HepG2 (cell line): ENCODE measurements around the gene SYMPK. TPM values are rescaled to one million over a fixed set of nuclear protein-coding genes. Genes with fewer than 3 reads are reported as not detected.

Source experiments
- ATAC-seq: fragments of 200-7000 bp; cut with Tn5 transposase; 3 replicates; pipeline ENCODE4 v1.9.1; 2020; ENCODE audit warnings: mild to moderate bottlenecking, moderate library complexity
- BruUV-seq: library from RNA; stranded (reverse); fragments of 400-500 nt; replicated peaks from 2 replicates; lab custom pipeline; 2021; lab: Mats Ljungman, UMichigan
- CTCF ChIA-PET: fragments of 300-600 bp; formaldehyde crosslinking; extraction: SDS; loops from one replicate; lab custom pipeline; 2021; ENCODE audit warnings: low total read pairs, inconsistent platforms, low intra/inter-chr PET ratio; lab: Yijun Ruan, JAX
- POLR2A ChIA-PET: fragments of 350-600 bp; sonication (Branson Sonifier 250); formaldehyde crosslinking; loops from one replicate; lab custom pipeline; 2020; ENCODE audit warnings: antibody characterized with exemption, inconsistent platforms; lab: Yijun Ruan, JAX
- DNase-seq: peaks from one replicate; pipeline ENCODE4 v3.0.0-alpha.2; 2015; ENCODE audit warnings: low spot score
- FAIRE-seq: peaks from 3 replicates; lab custom pipeline; 2011; peaks lifted over from hg19 to GRCh38; lab: Jason Lieb, UNC
- H2AFZ ChIP-seq: one replicate; pipeline ENCODE4 v1.6.1; 2011; ENCODE audit warnings: low read length, inconsistent platforms
- H3K27ac ChIP-seq: fragments of 300-600 bp; 3 replicates; pipeline ENCODE4 v1.8.0; 2011; ENCODE audit warnings: mixed run types, mild to moderate bottlenecking, mixed read lengths, low read length, inconsistent platforms; ENCODE audit not compliant: insufficient read depth; ENCODE audit errors: extremely low read length
- H3K27me3 ChIP-seq, 2 experiments: fragments of 200-600 bp in 1 of 2; 2 replicates in 1 of 2; 3 replicates in 1 of 2; pipeline versions ENCODE4 v1.6.0 to v1.8.0; 2011; ENCODE audit warnings: low read length in 2 of 2, mild to moderate bottlenecking in 2 of 2, moderate library complexity in 2 of 2, inconsistent platforms in 1 of 2; ENCODE audit not compliant: insufficient read depth in 2 of 2, control insufficient read depth in 1 of 2
- H3K36me3 ChIP-seq, 2 experiments: fragments of 200-600 bp in 1 of 2; replicated peaks in 1 of 2; 2 replicates in 1 of 2; 3 replicates in 1 of 2; pipeline versions ENCODE4 v1.5.1 to v1.8.0; 2011; ENCODE audit warnings: low read length in 2 of 2, inconsistent platforms in 1 of 2; ENCODE audit not compliant: insufficient read depth in 2 of 2, control insufficient read depth in 1 of 2
- H3K4me1 ChIP-seq: 2 replicates; pipeline ENCODE4 v1.5.1; 2012; ENCODE audit warnings: low read length, inconsistent platforms; ENCODE audit not compliant: insufficient read depth
- H3K4me2 ChIP-seq: 2 replicates; pipeline ENCODE4 v1.6.0; 2011; ENCODE audit warnings: low read depth, low read length, inconsistent platforms
- H3K4me3 ChIP-seq, 3 experiments: fragments of 200-600 bp in 1 of 3; sonication (generic), shearing (Covaris generic) in 1 of 3; replicated peaks in 1 of 3; 2 replicates each; pipeline ENCODE4 v1.5.1; 2011 to 2016; ENCODE audit warnings: low read length in 3 of 3, inconsistent platforms in 2 of 3, low read depth in 2 of 3, mild to moderate bottlenecking in 2 of 3, control low read depth in 1 of 3, mixed read lengths in 1 of 3; ENCODE audit not compliant: insufficient read depth in 1 of 3
- H3K79me2 ChIP-seq: one replicate; pipeline ENCODE4 v1.6.1; 2011; ENCODE audit warnings: low read length, inconsistent platforms; ENCODE audit not compliant: insufficient read depth
- H3K9ac ChIP-seq: 2 replicates; pipeline ENCODE4 v1.6.0; 2011; ENCODE audit warnings: mild to moderate bottlenecking, low read depth, low read length, inconsistent platforms; ENCODE audit not compliant: insufficient read depth
- H3K9me3 ChIP-seq: 2 replicates; pipeline ENCODE4 v1.5.1; 2012; ENCODE audit warnings: mild to moderate bottlenecking, low read length
- H4K20me1 ChIP-seq: 2 replicates; pipeline ENCODE4 v1.6.0; 2011; ENCODE audit warnings: inconsistent platforms, mild to moderate bottlenecking, low read length, moderate library complexity; ENCODE audit not compliant: insufficient read depth
- FUBP1 ChIP-seq: sonication (generic); formaldehyde crosslinking; IDR thresholded peaks from 2 replicates; pipeline ENCODE4 v1.5.1; 2020; ENCODE audit warnings: missing genetic modification reagents, mild to moderate bottlenecking, borderline replicate concordance
- HINFP ChIP-seq: sonication (generic); formaldehyde crosslinking; IDR thresholded peaks from 2 replicates; pipeline ENCODE4 v1.4.0; 2020; ENCODE audit warnings: low read depth, mild to moderate bottlenecking, missing genetic modification reagents
- HNRNPL ChIP-seq: fragments of 200-400 bp; formaldehyde crosslinking; IDR thresholded peaks from 2 replicates; pipeline ENCODE4 v1.6.1; 2017; ENCODE audit warnings: mild to moderate bottlenecking, low read depth, low read length
- JUNB ChIP-seq: sonication (generic); formaldehyde crosslinking; IDR thresholded peaks from 2 replicates; pipeline ENCODE4 v1.8.0; 2022; ENCODE audit warnings: missing genetic modification reagents, mild to moderate bottlenecking, borderline replicate concordance
- MEF2D ChIP-seq: sonication (generic); formaldehyde crosslinking; IDR thresholded peaks from 2 replicates; pipeline ENCODE4 v1.5.1; 2020; ENCODE audit warnings: mild to moderate bottlenecking, missing genetic modification reagents
- SCMH1 ChIP-seq: sonication (generic); formaldehyde crosslinking; IDR thresholded peaks from 2 replicates; pipeline ENCODE4 v1.9.0; 2021; ENCODE audit warnings: missing genetic modification reagents, mild to moderate bottlenecking, borderline replicate concordance
- TBP ChIP-seq: sonication (generic); formaldehyde crosslinking; IDR thresholded peaks from 2 replicates; pipeline ENCODE4 v1.5.0; 2020; ENCODE audit warnings: missing genetic modification reagents
- ZBTB33 ChIP-seq: sonication (generic); formaldehyde crosslinking; IDR thresholded peaks from 2 replicates; pipeline ENCODE4 v1.4.0; 2020; ENCODE audit warnings: missing genetic modification reagents
- ZFAT ChIP-seq: sonication (generic); formaldehyde crosslinking; conservative IDR thresholded peaks from 2 replicates; pipeline ENCODE4 v1.8.1; 2023; ENCODE audit warnings: missing genetic modification reagents, inconsistent platforms
- ZNF432 ChIP-seq: sonication (generic); formaldehyde crosslinking; IDR thresholded peaks from 2 replicates; pipeline ENCODE4 v1.5.0; 2020; ENCODE audit warnings: missing genetic modification reagents, mild to moderate bottlenecking, borderline replicate concordance
- ZNF879 ChIP-seq: sonication (generic); formaldehyde crosslinking; IDR thresholded peaks from 2 replicates; pipeline ENCODE4 v1.8.1; 2023; ENCODE audit warnings: missing genetic modification reagents
- WGBS: methylation state at CpG from one replicate; pipeline ENCODE4 v1.1.6; 2017; ENCODE audit warnings: low lambda C conversion rate; 5-methylcytosine and 5-hydroxymethylcytosine counted together
- in situ Hi-C: cut with HindIII; loops from 2 replicates; pipeline ENCODE4 v1.10.0; 2017; ENCODE audit warnings: low pct_unique_long_range_greater_than_20kb; ENCODE audit not compliant: extremely low pct_ligation_motif_present
- intact Hi-C: fragments of 100-400 bp; cut with micrococcal nuclease; formaldehyde crosslinking; loops from one replicate; pipeline ENCODE4 v1.10.0; 2022; ENCODE audit not compliant: unreplicated experiment
- polyA plus RNA-seq, 8 experiments: library from polyadenylated mRNA; depleted of rRNA in 3 of 8; stranded (reverse) in 7 of 8; unstranded in 1 of 8; fragments of >200 nt; fragmentation: Illumina TruSeq in 4 of 8; extraction: Trizol in 4 of 8; gene quantifications; 2 replicates each; pipeline versions ENCODE4 v1.2.1 to v1.2.3, GENCODE V29; 2011 to 2016; ENCODE audit warnings: low read depth in 4 of 8, missing spikeins in 1 of 8, mixed read lengths in 1 of 8; ENCODE audit not compliant: insufficient read depth in 1 of 8
- total RNA-seq, 5 experiments: library from RNA; depleted of rRNA; stranded (reverse); fragments of >200 nt; fragmentation: Illumina TruSeq; extraction: Trizol; gene quantifications; 2 replicates each; pipeline ENCODE4 v1.2.3, GENCODE V29; 2016; ENCODE audit warnings: low read depth in 1 of 5

The SYMPK gene
- total and polyA plus RNA-seq, 2 of the 13 experiments (the other 11 are each of a cell fraction or from before 2014, with no cell fraction given), result 21.9 to 55.7 TPM

GRCh38 chr19:45842198-45842597 lies 20.7 kb downstream of the SYMPK start:
- H3K4me1 ChIP-seq, result no peaks in the 10 kb centered on the region
- no peaks in the 10 kb centered on the region for H3K27me3 ChIP-seq
- no peak for DNase-seq
- H3K4me2 ChIP-seq, result no peak overlapping the region
- CTCF ChIA-PET, result no interaction called here
- no peaks in the 10 kb centered on the region for H3K9me3 ChIP-seq
- H3K9ac ChIP-seq, result no peak overlapping the region
- ATAC-seq, result no peak
- H3K79me2 ChIP-seq, result no peaks in the 10 kb centered on the region
- POLR2A ChIA-PET, result no interaction called here
- no peak overlapping the region for H2AFZ ChIP-seq
- H3K4me3 ChIP-seq, result no peak overlapping the region
- TF ChIP-seq ZNF432 (no peak), MEF2D (CRISPR knock-in tag) (no peak), ZBTB33 (CRISPR knock-in tag) (peak; percentile 73)
- TF ChIP-seq, all 625 proteins: peak for 1
- H3K27ac ChIP-seq, result no peak overlapping the region
- no peaks in the 10 kb centered on the region for H4K20me1 ChIP-seq
- WGBS, result 99% methylated on average over 10 of the region's 14 CpGs
- intact Hi-C loops (no loop called here), in situ Hi-C loops (no loop called here)
- no peak for FAIRE-seq
- BruUV-seq, result no TSS peak
- peaks cover 23 to 72% of the 10 kb centered on the region in 2 experiments for H3K36me3 ChIP-seq

GRCh38 chr19:45834970-45835369 lies 28.0 kb downstream of the SYMPK start:
- FAIRE-seq, result no peak
- no peak for TF ChIP-seq HINFP
- no peak for TF ChIP-seq JUNB (CRISPR knock-in tag)
- no peak for TF ChIP-seq HNRNPL
- no peak for TF ChIP-seq SCMH1
- TF ChIP-seq TBP (CRISPR knock-in tag), result no peak
- no peak for TF ChIP-seq ZNF879 (CRISPR knock-in tag)
- no peak for TF ChIP-seq FUBP1 (CRISPR knock-in tag)
- TF ChIP-seq ZFAT (CRISPR knock-in tag), result no peak

More at GRCh38 chr19:45834970-45835369, 28.0 kb downstream of the SYMPK start:
- H3K27ac ChIP-seq, result no peak overlapping the region
- 82% methylated on average over 2 of the region's 7 CpGs for WGBS
- no peaks in the 10 kb centered on the region for H3K79me2 ChIP-seq
- CTCF ChIA-PET, result no interaction called here
- H3K4me1 ChIP-seq, result no peaks in the 10 kb centered on the region
- DNase-seq, result no peak
- H3K9ac ChIP-seq, result no peak overlapping the region
- no peak overlapping the region for H3K4me2 ChIP-seq
- intact Hi-C loops, result no loop called here
- in situ Hi-C loops, result no loop called here
- no peak overlapping the region for H2AFZ ChIP-seq
- H4K20me1 ChIP-seq, result no peaks in the 10 kb centered on the region
- H3K36me3 ChIP-seq, result peaks cover 36 to 61% of the 10 kb centered on the region in 2 experiments
- BruUV-seq, result no TSS peak
- ATAC-seq, result no peak
- POLR2A ChIA-PET, result interaction anchor here (0.7 kb wide), 1 partner anchor 25 kb away, joined by 5 read pairs; no protein-coding TSS in a partner anchor
- H3K4me3 ChIP-seq, result no peak overlapping the region
- no peaks in the 10 kb centered on the region for H3K27me3 ChIP-seq
- no peaks in the 10 kb centered on the region for H3K9me3 ChIP-seq
